Trophoblast cell (in vitro differentiated cells and primary cell): ENCODE results near the gene SLC4A8.
A peak's percentile ranks its signal among the peaks of the same experiment; 100 is the strongest.

Experiments
- DNase-seq, 2 donors: peaks; one replicate each; pipeline ENCODE4 v3.0.0-alpha.2; 2016
- H2AFZ ChIP-seq: 2 replicates; pipeline ENCODE4 v1.6.1; 2013; ENCODE audit warnings: low read length, moderate library complexity, mild to moderate bottlenecking; ENCODE audit not compliant: insufficient read depth, poor library complexity
- H2AK5ac ChIP-seq: 2 replicates; pipeline ENCODE4 v1.6.1; 2013; ENCODE audit warnings: mild to moderate bottlenecking, low read length
- H2BK120ac ChIP-seq: 2 replicates; pipeline ENCODE4 v1.6.1; 2013; ENCODE audit warnings: low read length, mild to moderate bottlenecking, moderate library complexity; ENCODE audit not compliant: insufficient read depth, poor library complexity
- H2BK12ac ChIP-seq: 2 replicates; pipeline ENCODE4 v1.6.1; 2013; ENCODE audit warnings: mild to moderate bottlenecking, low read length, moderate library complexity
- H2BK5ac ChIP-seq: 2 replicates; pipeline ENCODE4 v1.6.1; 2013; ENCODE audit warnings: low read length, low read depth, moderate library complexity, mild to moderate bottlenecking; ENCODE audit not compliant: poor library complexity
- H3K14ac ChIP-seq: 2 replicates; pipeline ENCODE4 v1.6.1; 2013; ENCODE audit warnings: mild to moderate bottlenecking, low read length
- H3K18ac ChIP-seq: 2 replicates; pipeline ENCODE4 v1.6.1; 2013; ENCODE audit warnings: mild to moderate bottlenecking, low read length
- H3K23ac ChIP-seq: 2 replicates; pipeline ENCODE4 v1.6.1; 2013; ENCODE audit warnings: low read length
- H3K27ac ChIP-seq: 2 replicates; pipeline ENCODE4 v1.5.1; 2013; ENCODE audit warnings: low read depth, mild to moderate bottlenecking, inconsistent platforms, low read length, moderate library complexity
- H3K27me3 ChIP-seq: 2 replicates; pipeline ENCODE4 v1.6.1; 2013; ENCODE audit warnings: inconsistent platforms, mild to moderate bottlenecking, low read length, moderate library complexity; ENCODE audit not compliant: insufficient read depth
- H3K36me3 ChIP-seq, 2 experiments: 1 replicate in 1 of 2; 2 replicates in 1 of 2; pipeline ENCODE4 v1.6.1; 2013; ENCODE audit warnings: low read length in 2 of 2, mild to moderate bottlenecking in 2 of 2, moderate library complexity in 1 of 2; ENCODE audit not compliant: insufficient read depth in 2 of 2, control insufficient read depth in 1 of 2
- H3K4ac ChIP-seq: 2 replicates; pipeline ENCODE4 v1.6.1; 2013; ENCODE audit warnings: low read depth, mild to moderate bottlenecking, low read length, moderate library complexity
- H3K4me1 ChIP-seq, 2 experiments: 1 replicate in 1 of 2; 2 replicates in 1 of 2; pipeline ENCODE4 v1.6.1; 2013; ENCODE audit warnings: low read length in 2 of 2, mild to moderate bottlenecking in 2 of 2, moderate library complexity in 1 of 2; ENCODE audit not compliant: insufficient read depth in 2 of 2, control insufficient read depth in 1 of 2
- H3K4me2 ChIP-seq: 2 replicates; pipeline ENCODE4 v1.6.1; 2013; ENCODE audit warnings: inconsistent platforms, mild to moderate bottlenecking, low read length, moderate library complexity
- H3K4me3 ChIP-seq: 2 replicates; pipeline ENCODE4 v1.5.1; 2013; ENCODE audit warnings: mild to moderate bottlenecking, low read depth, low read length, inconsistent platforms
- H3K79me1 ChIP-seq: one replicate; pipeline ENCODE4 v1.6.1; 2013; ENCODE audit warnings: low read length
- H3K79me2 ChIP-seq: 2 replicates; pipeline ENCODE4 v1.6.1; 2013; ENCODE audit warnings: low read length, mild to moderate bottlenecking; ENCODE audit not compliant: control insufficient read depth, insufficient read depth, poor library complexity
- H3K9ac ChIP-seq: 2 replicates; pipeline ENCODE4 v1.6.1; 2013; ENCODE audit warnings: mild to moderate bottlenecking, low read length
- H3K9me3 ChIP-seq: 2 replicates; pipeline ENCODE4 v1.6.1; 2013; ENCODE audit warnings: low read depth, mild to moderate bottlenecking, control low read depth, inconsistent platforms, low read length; ENCODE audit not compliant: insufficient read depth
- H4K12ac ChIP-seq: 2 replicates; pipeline ENCODE4 v1.6.1; 2013; ENCODE audit warnings: low read depth, mild to moderate bottlenecking, low read length, moderate library complexity
- H4K8ac ChIP-seq: 2 replicates; pipeline ENCODE4 v1.6.1; 2013; ENCODE audit warnings: low read depth, mild to moderate bottlenecking, low read length, moderate library complexity
- H4K91ac ChIP-seq: one replicate; pipeline ENCODE4 v1.6.1; 2013; ENCODE audit warnings: low read depth, mild to moderate bottlenecking, low read length, moderate library complexity
- WGBS: extraction: QIAGEN DNeasy Blood & Tissue Kit; methylation state at CpG from one replicate; pipeline ENCODE4 v1.1.7; 2013; ENCODE audit warnings: missing lambda C conversion rate; ENCODE audit not compliant: insufficient read length, insufficient coverage; ENCODE audit errors: extremely low coverage; 5-methylcytosine and 5-hydroxymethylcytosine counted together

Gene SLC4A8

GRCh38 chr12:51430196-51430895, 5.7 kb downstream of the SLC4A8 start:
- no CpG with 5 or more reads among the region's 4 CpGs for WGBS
- no peak overlapping the region for H3K18ac ChIP-seq
- no peaks in the 10 kb centered on the region for H3K9me3 ChIP-seq
- no peak overlapping the region for H3K4me2 ChIP-seq
- no peak overlapping the region for H3K9ac ChIP-seq
- no peak overlapping the region for H3K4me3 ChIP-seq
- no peak overlapping the region for H2BK12ac ChIP-seq
- H2AK5ac ChIP-seq = no peak overlapping the region
- H4K8ac ChIP-seq = no peak overlapping the region
- H2BK5ac ChIP-seq = no peak overlapping the region
- H4K12ac ChIP-seq = no peak overlapping the region
- no peaks in the 10 kb centered on the region for H3K79me1 ChIP-seq
- no peak overlapping the region for H3K14ac ChIP-seq
- no peak for DNase-seq
- no peak overlapping the region for H3K27ac ChIP-seq
- no peaks in the 10 kb centered on the region for H3K27me3 ChIP-seq
- no peak overlapping the region for H2AFZ ChIP-seq
- H3K36me3 ChIP-seq = peaks cover 9 to 31% of the 10 kb centered on the region in 2 experiments
- no peaks in the 10 kb centered on the region for H3K4me1 ChIP-seq
- no peak overlapping the region for H4K91ac ChIP-seq
- no peaks in the 10 kb centered on the region for H3K79me2 ChIP-seq
- H3K23ac ChIP-seq = no peak overlapping the region
- H3K4ac ChIP-seq = no peak overlapping the region
- H2BK120ac ChIP-seq = no peak overlapping the region

GRCh38 chr12:51432921-51433320, 8.3 kb downstream of the SLC4A8 start:
- H3K27ac ChIP-seq = no peak overlapping the region
- H4K8ac ChIP-seq = no peak overlapping the region
- no peaks in the 10 kb centered on the region for H3K27me3 ChIP-seq
- no peaks in the 10 kb centered on the region for H3K4me1 ChIP-seq
- H2BK12ac ChIP-seq = no peak overlapping the region
- H2AFZ ChIP-seq = no peak overlapping the region
- H3K14ac ChIP-seq = no peak overlapping the region
- H2BK120ac ChIP-seq = no peak overlapping the region
- no peaks in the 10 kb centered on the region for H3K9me3 ChIP-seq
- DNase-seq = no peak
- no CpG with 5 or more reads among the region's 2 CpGs for WGBS
- no peak overlapping the region for H2AK5ac ChIP-seq
- H3K18ac ChIP-seq = no peak overlapping the region
- H3K23ac ChIP-seq = no peak overlapping the region
- H4K91ac ChIP-seq = no peak overlapping the region
- H3K79me2 ChIP-seq = no peaks in the 10 kb centered on the region
- H3K79me1 ChIP-seq = no peaks in the 10 kb centered on the region
- peaks cover 6 to 27% of the 10 kb centered on the region in 2 experiments for H3K36me3 ChIP-seq
- H3K9ac ChIP-seq = no peak overlapping the region
- no peak overlapping the region for H3K4me3 ChIP-seq
- no peak overlapping the region for H3K4me2 ChIP-seq
- no peak overlapping the region for H2BK5ac ChIP-seq
- no peak overlapping the region for H4K12ac ChIP-seq
- H3K4ac ChIP-seq = no peak overlapping the region

- no peaks in the 10 kb centered on the region for H3K9me3 ChIP-seq
- no peak overlapping the region for H3K14ac ChIP-seq
- no peak overlapping the region for H3K9ac ChIP-seq
- no peak overlapping the region for H3K4me2 ChIP-seq
- no peaks in the 10 kb centered on the region for H3K79me2 ChIP-seq
- DNase-seq = no peak
- no peak overlapping the region for H3K27ac ChIP-seq
- H2BK120ac ChIP-seq = no peak overlapping the region
- H3K18ac ChIP-seq = no peak overlapping the region
- peaks cover 6 to 19% of the 10 kb centered on the region in 2 experiments for H3K36me3 ChIP-seq
- H3K23ac ChIP-seq = no peak overlapping the region
- H3K27me3 ChIP-seq = no peaks in the 10 kb centered on the region
- H2AFZ ChIP-seq = no peak overlapping the region
- no peak overlapping the region for H4K12ac ChIP-seq
- H2BK12ac ChIP-seq = no peak overlapping the region
- H3K4ac ChIP-seq = no peak overlapping the region
- no peak overlapping the region for H3K4me3 ChIP-seq
- H3K4me1 ChIP-seq = no peaks in the 10 kb centered on the region
- H2AK5ac ChIP-seq = no peak overlapping the region
- no CpG with 5 or more reads among the region's 1 CpG for WGBS
- H4K91ac ChIP-seq = no peak overlapping the region
- H2BK5ac ChIP-seq = no peak overlapping the region
- no peaks in the 10 kb centered on the region for H3K79me1 ChIP-seq
- H4K8ac ChIP-seq = no peak overlapping the region
Measured at GRCh38 chr12:51434305-51434704, 9.7 kb downstream of the SLC4A8 start.

- Histone ChIP-seq H2BK12ac (no peak overlapping the region), H3K4me1 (no peaks in the 10 kb centered on the region), H3K4me2 (no peak overlapping the region), H2BK5ac (no peak overlapping the region), H3K23ac (no peak overlapping the region), H3K27me3 (no peaks in the 10 kb centered on the region), H3K27ac (no peak overlapping the region), H2BK120ac (no peak overlapping the region), H4K8ac (no peak overlapping the region), H3K4me3 (no peak overlapping the region), H3K79me1 (no peaks in the 10 kb centered on the region), H3K79me2 (no peaks in the 10 kb centered on the region), H2AFZ (no peak overlapping the region), H2AK5ac (no peak overlapping the region), H3K18ac (no peak overlapping the region), H3K9ac (no peak overlapping the region), H4K12ac (no peak overlapping the region), H3K14ac (no peak overlapping the region), H3K9me3 (no peaks in the 10 kb centered on the region), H3K4ac (peak overlapping the region; percentile 40), H3K36me3 (peaks cover 10 to 27% of the 10 kb centered on the region in 2 experiments), H4K91ac (no peak overlapping the region)
- DNase-seq = no peak
- no CpG with 5 or more reads among the region's 1 CpG for WGBS
Measured at GRCh38 chr12:51437431-51437830, 12.8 kb downstream of the SLC4A8 start.
